ENCODE measurements around the gene TECPR1. TPM values are rescaled to one million over a fixed set of nuclear protein-coding genes. Genes with fewer than 3 reads are reported as not detected.

Gene TECPR1
- total and polyA plus RNA-seq, 9 donors, result 4.2 to 28.1 (median 21.4) TPM

- DNase-seq, result peak in 2 of 5 donors; percentile 14 to 34
- Histone ChIP-seq H3K36me3 (no peaks in the 10 kb centered on the region), H3K4me3 (no peak overlapping the region), H3K4me1 (ENCODE audit: insufficient read depth) (no peaks in the 10 kb centered on the region), H3K27me3 (no peaks in the 10 kb centered on the region), H3K9me3 (no peaks in the 10 kb centered on the region), H3K27ac (no peak overlapping the region)
- intact Hi-C loops (cut with DNase I), result no loop called here
- TF ChIP-seq EP300 (IDR thresholded peaks at IDR 0.05), result no peak
- no peak for TF ChIP-seq CTCF (IDR thresholded peaks at IDR 0.05)
- TF ChIP-seq POLR2A (IDR thresholded peaks at IDR 0.05), result no peak
- 86 to 89% (median 88%) methylated on average over 25 to 30 of the region's 30 CpGs for whole genome bisulfite sequencing, 3 donors
These were observed 39.4 kb downstream of the TECPR1 start for GRCh38 chr7:98212532-98213041.

GRCh38 chr7:98211676-98212531 is 40.1 kb downstream of the TECPR1 start:
- 74 to 77% (median 75%) methylated on average over 46 to 49 of the region's 49 CpGs for WGBS, 3 donors
- Histone ChIP-seq H3K4me1 (ENCODE audit: insufficient read depth) (no peaks in the 10 kb centered on the region), H3K36me3 (no peaks in the 10 kb centered on the region), H3K27ac (no peak overlapping the region), H3K27me3 (no peaks in the 10 kb centered on the region), H3K4me3 (no peak overlapping the region), H3K9me3 (no peaks in the 10 kb centered on the region)
- intact Hi-C loops (cut with DNase I), result no loop called here
- DNase-seq, result peak in 4 of 5 donors; percentile 14 to 40 (median 26)
- TF ChIP-seq EP300 (IDR thresholded peaks at IDR 0.05), result no peak
- no peak for TF ChIP-seq POLR2A (IDR thresholded peaks at IDR 0.05)
- TF ChIP-seq CTCF (IDR thresholded peaks at IDR 0.05), result no peak

GRCh38 chr7:98211221-98211675 is 40.8 kb downstream of the TECPR1 start, which contains the start of gene BHLHA15:
BHLHA15 (plus strand) TSS chr7:98211439; CDS start chr7:98212310, 871 bp downstream.
- Histone ChIP-seq H3K9me3 (no peaks in the 10 kb centered on the region), H3K27ac (no peak within 1 kb of the TSS), H3K27me3 (no peaks in the 10 kb centered on the region), H3K4me1 (ENCODE audit: insufficient read depth) (no peaks in the 10 kb centered on the region), H3K4me3 (no peak within 1 kb of the TSS), H3K36me3 (no peaks in the 10 kb centered on the region)
- intact Hi-C loops (cut with DNase I), result no loop called here
- no peak for TF ChIP-seq CTCF (IDR thresholded peaks at IDR 0.05)
- no peak for TF ChIP-seq EP300 (IDR thresholded peaks at IDR 0.05)
- TF ChIP-seq POLR2A (IDR thresholded peaks at IDR 0.05), result no peak
- peak in 3 of 5 donors; percentile 17 to 47 (median 35) for DNase-seq
- 0 to 4% (median 2%) methylated on average over 4 to 44 of the region's 45 CpGs for WGBS, 3 donors

DNA sequence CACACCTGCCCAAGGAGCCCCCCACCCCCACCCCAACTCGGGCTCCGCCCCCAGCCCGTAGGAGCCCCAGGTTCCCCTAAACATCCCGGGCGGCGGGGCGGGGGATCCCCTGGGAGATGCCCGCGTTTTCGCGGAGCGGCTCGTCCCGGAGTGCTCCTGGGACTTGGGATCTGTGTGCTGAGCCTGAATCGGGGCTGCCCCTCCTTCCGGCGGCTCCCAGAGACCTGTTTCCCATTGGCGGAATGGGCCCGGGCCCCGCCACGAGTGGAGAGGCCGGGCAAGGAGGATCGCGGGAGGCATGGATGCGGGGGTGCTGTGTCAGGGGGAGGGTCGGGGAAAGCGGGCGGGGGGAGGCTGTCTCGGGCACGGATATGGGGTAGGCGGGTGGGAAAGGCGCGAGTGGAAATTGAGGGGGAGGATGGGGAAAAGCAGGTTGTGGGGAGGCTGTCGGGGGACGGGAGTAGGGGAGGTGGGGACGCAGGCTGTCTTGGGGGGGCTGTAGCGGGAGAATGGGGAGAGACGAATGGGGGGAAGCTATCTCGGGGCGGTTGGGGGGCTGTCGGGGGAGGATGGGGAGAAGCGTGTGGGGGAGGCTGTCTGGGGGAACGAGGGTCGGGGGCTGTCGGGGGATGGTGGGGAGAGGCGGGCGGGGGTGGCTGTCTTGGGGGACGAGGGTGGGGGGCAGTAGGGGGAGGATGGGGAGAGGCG is 41.4 kb downstream of the TECPR1 start:
- no peak for TF ChIP-seq EP300 (IDR thresholded peaks at IDR 0.05)
- Histone ChIP-seq H3K36me3 (no peaks in the 10 kb centered on the region), H3K4me3 (no peak overlapping the region), H3K9me3 (no peaks in the 10 kb centered on the region), H3K27me3 (no peaks in the 10 kb centered on the region), H3K27ac (no peak overlapping the region), H3K4me1 (ENCODE audit: insufficient read depth) (no peaks in the 10 kb centered on the region)
- DNase-seq, result peak in 2 of 5 donors; percentile 42 to 44
- intact Hi-C loops (cut with DNase I), result no loop called here
- WGBS, 3 donors, result 2 to 8% (median 8%) methylated on average over 6 to 49 of the region's 49 CpGs
